Measurements from ENCODE around the gene ANKRD63.

The ANKRD63 gene

DNA sequence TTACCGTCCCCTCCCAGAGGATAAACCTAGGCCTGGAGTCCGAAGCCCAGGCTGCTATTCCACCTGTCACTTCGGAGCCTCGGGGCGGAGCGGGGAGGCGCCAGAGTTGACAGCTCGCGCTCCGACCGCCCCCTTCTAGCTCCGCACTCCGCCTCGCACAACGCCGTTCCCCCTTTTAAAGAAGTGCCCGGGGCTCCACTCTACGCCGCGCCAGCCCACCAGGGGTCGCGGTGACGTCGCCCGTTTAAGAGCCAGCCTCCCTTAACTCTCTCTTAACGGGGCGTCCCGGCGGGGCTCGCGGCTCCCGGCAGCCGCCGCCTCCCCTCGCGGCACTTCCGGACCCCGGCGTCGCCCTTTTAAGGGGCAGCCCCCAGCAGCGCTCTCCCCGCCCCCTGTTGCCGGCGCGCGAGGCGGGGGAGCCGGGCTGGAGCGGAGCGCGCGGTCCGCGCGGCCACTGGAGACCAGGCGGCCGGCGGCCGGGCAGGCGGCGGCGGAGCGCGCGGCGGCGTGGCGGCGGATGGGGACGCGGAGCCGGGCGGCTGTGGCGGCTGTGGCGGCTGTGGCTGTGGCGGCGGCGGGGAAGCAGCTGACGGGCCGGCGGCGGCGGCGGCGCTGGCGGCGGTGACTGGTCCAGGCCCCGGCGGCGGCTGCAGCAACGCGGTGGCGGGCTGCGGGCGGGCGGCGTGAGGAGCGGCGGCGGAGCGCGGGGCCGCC, 40.5 kb upstream of the ANKRD63 start, which contains the start of gene INAFM2:
INAFM2 (plus strand) TSS at position 454 of the 714 bp plus-strand sequence. CDS start 364 bp downstream, outside the sequence.
- DNase-seq (ENCODE audit: low spot score) (peak; percentile 95), ATAC-seq (ENCODE audit: low read depth) (peak; percentile 85)
- TF ChIP-seq, protein P1, sequence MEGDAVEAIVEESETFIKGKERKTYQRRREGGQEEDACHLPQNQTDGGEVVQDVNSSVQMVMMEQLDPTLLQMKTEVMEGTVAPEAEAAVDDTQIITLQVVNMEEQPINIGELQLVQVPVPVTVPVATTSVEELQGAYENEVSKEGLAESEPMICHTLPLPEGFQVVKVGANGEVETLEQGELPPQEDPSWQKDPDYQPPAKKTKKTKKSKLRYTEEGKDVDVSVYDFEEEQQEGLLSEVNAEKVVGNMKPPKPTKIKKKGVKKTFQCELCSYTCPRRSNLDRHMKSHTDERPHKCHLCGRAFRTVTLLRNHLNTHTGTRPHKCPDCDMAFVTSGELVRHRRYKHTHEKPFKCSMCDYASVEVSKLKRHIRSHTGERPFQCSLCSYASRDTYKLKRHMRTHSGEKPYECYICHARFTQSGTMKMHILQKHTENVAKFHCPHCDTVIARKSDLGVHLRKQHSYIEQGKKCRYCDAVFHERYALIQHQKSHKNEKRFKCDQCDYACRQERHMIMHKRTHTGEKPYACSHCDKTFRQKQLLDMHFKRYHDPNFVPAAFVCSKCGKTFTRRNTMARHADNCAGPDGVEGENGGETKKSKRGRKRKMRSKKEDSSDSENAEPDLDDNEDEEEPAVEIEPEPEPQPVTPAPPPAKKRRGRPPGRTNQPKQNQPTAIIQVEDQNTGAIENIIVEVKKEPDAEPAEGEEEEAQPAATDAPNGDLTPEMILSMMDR (IDR thresholded peaks at IDR 0.05; ENCODE audit: poor library complexity, severe bottlenecking), result peak; percentile 74
- Histone ChIP-seq H3K4me3 (ENCODE audit: severe bottlenecking) (peak within 1 kb of the TSS; percentile 98), H3K27ac (ENCODE audit: poor library complexity, severe bottlenecking) (peak within 1 kb of the TSS; percentile 54), H3K9me3 (ENCODE audit: severe bottlenecking) (no peaks in the 10 kb centered on the region), H3K36me3 (ENCODE audit: low read depth) (peaks cover 7% of the 10 kb centered on the region), H3K4me1 (ENCODE audit: insufficient read depth, poor library complexity, severe bottlenecking) (peaks cover 31% of the 10 kb centered on the region), H3K27me3 (ENCODE audit: insufficient read depth, poor library complexity, severe bottlenecking) (no peaks in the 10 kb centered on the region)

DNA sequence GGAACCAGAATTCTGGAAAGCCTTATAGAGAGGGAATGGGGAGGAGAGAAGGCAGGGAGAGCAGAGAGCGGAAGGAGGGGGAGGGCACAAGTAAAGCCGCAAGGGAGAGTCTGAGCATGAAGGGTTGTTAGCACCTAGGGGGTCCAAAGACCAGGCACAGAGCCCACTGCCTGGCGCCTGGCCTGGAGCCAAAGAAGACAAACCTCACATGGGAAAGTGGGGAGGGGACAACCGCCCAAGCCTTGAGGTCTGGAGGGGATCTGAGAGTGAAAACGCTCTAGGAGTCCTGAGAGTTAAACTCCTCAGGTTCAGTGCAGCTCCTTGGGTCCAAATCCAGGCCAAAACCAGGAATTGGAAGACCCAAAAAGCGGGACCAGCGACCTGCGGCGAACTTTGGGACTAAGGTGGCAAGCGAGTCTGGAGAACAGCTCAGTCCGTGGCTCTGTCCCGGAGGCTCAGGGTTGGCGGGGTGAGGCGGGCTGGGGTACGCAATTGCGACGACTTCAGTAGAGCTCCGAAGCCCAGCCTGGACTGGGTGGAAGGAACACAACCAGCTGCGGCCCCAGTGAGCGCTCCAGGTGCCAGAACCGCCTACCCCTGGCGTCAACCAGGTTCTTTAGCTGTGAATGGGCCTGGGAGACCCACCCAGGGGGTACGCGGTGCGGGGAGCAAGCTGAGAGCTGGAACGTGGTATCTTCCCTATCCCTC, 39.8 kb upstream of the ANKRD63 start:
- Histone ChIP-seq H3K27ac (ENCODE audit: poor library complexity, severe bottlenecking) (no peak overlapping the region), H3K4me3 (ENCODE audit: severe bottlenecking) (peak overlapping the region; percentile 98), H3K9me3 (ENCODE audit: severe bottlenecking) (no peaks in the 10 kb centered on the region), H3K27me3 (ENCODE audit: insufficient read depth, poor library complexity, severe bottlenecking) (no peaks in the 10 kb centered on the region), H3K36me3 (ENCODE audit: low read depth) (peaks cover 7% of the 10 kb centered on the region), H3K4me1 (ENCODE audit: insufficient read depth, poor library complexity, severe bottlenecking) (peaks cover 24% of the 10 kb centered on the region)
- TF ChIP-seq, protein P1 (IDR thresholded peaks at IDR 0.05; ENCODE audit: poor library complexity, severe bottlenecking), result no peak
- DNase-seq (ENCODE audit: low spot score), result peak; percentile 78
- ATAC-seq (ENCODE audit: low read depth), result no peak

DNA sequence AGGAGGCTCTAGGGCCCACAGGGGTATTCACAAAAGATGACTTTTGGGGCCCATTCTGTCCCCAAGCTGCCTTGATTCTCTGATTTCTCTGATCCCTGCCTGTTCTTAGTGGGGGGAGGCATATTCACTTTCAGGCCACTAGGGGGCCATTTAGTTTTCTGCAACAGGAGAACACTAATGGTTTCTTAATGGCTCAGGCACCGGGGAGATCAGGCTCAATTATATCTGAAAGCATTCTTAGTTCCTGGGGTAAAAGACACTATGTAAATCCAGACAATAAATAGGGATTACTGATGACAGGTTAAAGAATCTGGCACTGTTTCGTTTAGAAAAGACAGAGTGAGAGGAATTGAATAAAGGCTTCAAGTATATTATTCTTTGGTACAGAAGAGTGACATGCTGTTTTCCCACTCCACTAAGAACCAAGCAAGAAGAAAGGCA, 38.1 kb upstream of the ANKRD63 start:
- H3K4me1 ChIP-seq (ENCODE audit: insufficient read depth, poor library complexity, severe bottlenecking), result peaks cover 9% of the 10 kb centered on the region
- H3K27me3 ChIP-seq (ENCODE audit: insufficient read depth, poor library complexity, severe bottlenecking), result no peaks in the 10 kb centered on the region
- no peak overlapping the region for H3K27ac ChIP-seq (ENCODE audit: poor library complexity, severe bottlenecking)
- H3K36me3 ChIP-seq (ENCODE audit: low read depth), result no peaks in the 10 kb centered on the region
- no peaks in the 10 kb centered on the region for H3K9me3 ChIP-seq (ENCODE audit: severe bottlenecking)
- H3K4me3 ChIP-seq (ENCODE audit: severe bottlenecking), result no peak overlapping the region
- DNase-seq (ENCODE audit: low spot score), result peak; percentile 45
- ATAC-seq (ENCODE audit: low read depth), result peak; percentile 35; the same call in 2 of the 3 replicates
- TF ChIP-seq, protein P1 (IDR thresholded peaks at IDR 0.05; ENCODE audit: poor library complexity, severe bottlenecking), result peak; percentile 99

DNA sequence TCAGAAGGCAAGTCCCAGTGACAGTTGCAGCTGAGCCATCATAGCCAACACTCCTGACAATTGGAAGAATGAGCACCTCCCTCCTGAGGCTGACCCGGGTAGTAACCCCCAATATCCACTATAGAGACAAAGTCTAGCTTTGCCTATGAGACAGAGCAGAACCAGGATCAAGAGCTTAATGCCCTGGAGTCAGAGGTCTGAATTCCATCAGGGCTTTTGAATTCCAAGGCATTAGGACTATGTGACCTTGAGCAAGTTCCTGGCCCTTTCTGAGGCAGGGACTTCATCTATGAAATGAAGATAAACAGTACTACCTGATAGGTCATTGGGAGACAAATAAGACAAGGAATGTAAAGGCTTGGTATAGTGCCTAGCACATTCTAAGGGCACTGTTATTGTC, 37.5 kb upstream of the ANKRD63 start:
- Histone ChIP-seq H3K36me3 (ENCODE audit: low read depth) (no peaks in the 10 kb centered on the region), H3K4me1 (ENCODE audit: insufficient read depth, poor library complexity, severe bottlenecking) (peaks cover 7% of the 10 kb centered on the region), H3K9me3 (ENCODE audit: severe bottlenecking) (no peaks in the 10 kb centered on the region), H3K4me3 (ENCODE audit: severe bottlenecking) (no peak overlapping the region), H3K27me3 (ENCODE audit: insufficient read depth, poor library complexity, severe bottlenecking) (no peaks in the 10 kb centered on the region), H3K27ac (ENCODE audit: poor library complexity, severe bottlenecking) (no peak overlapping the region)
- TF ChIP-seq, protein P1 (IDR thresholded peaks at IDR 0.05; ENCODE audit: poor library complexity, severe bottlenecking), result no peak
- DNase-seq (ENCODE audit: low spot score), result no peak
- no peak for ATAC-seq (ENCODE audit: low read depth)
